CD14-positive monocyte (primary cell): ENCODE results near the gene TNIK. TPM values are rescaled to one million over a fixed set of nuclear protein-coding genes. Genes with fewer than 3 reads are reported as not detected.
A peak's percentile ranks its signal among the peaks of the same experiment; 100 is the strongest.

ENCODE experiments used
- DNase-seq, 3 donors: peaks; one replicate each; pipeline ENCODE4 v3.0.0-alpha.2; 2011 to 2022
- H2AFZ ChIP-seq: 2 replicates; pipeline ENCODE4 v1.6.0; 2012; ENCODE audit warnings: mild to moderate bottlenecking, low read depth, low read length, inconsistent platforms; ENCODE audit not compliant: insufficient read depth, poor library complexity, severe bottlenecking
- H3K27ac ChIP-seq, 2 donors: 1 replicate in 1 of 2; 2 replicates in 1 of 2; pipeline ENCODE4 v1.5.1; 2012 to 2013; ENCODE audit warnings: low read length in 2 of 2, control low read depth in 1 of 2, inconsistent platforms in 1 of 2, low read depth in 1 of 2, mild to moderate bottlenecking in 1 of 2
- H3K27me3 ChIP-seq, 2 donors: one replicate each; pipeline versions ENCODE4 v1.6.0 to v1.6.1; 2011 to 2013; ENCODE audit warnings: low read length in 2 of 2; ENCODE audit not compliant: control insufficient read depth in 2 of 2, insufficient read depth in 2 of 2
- H3K36me3 ChIP-seq, 2 donors: replicated peaks in 1 of 2; 1 replicate in 1 of 2; 2 replicates in 1 of 2; pipeline versions ENCODE4 v1.5.1 to v1.6.1; 2012 to 2013; ENCODE audit warnings: low read length in 2 of 2, control low read depth in 1 of 2, inconsistent platforms in 1 of 2, mild to moderate bottlenecking in 1 of 2; ENCODE audit not compliant: insufficient read depth in 2 of 2, control insufficient read depth in 1 of 2
- H3K4me1 ChIP-seq, 2 donors: 1 replicate in 1 of 2; 2 replicates in 1 of 2; pipeline versions ENCODE4 v1.5.1 to v1.6.1; 2012 to 2013; ENCODE audit warnings: low read length in 2 of 2, control low read depth in 1 of 2, inconsistent platforms in 1 of 2, mild to moderate bottlenecking in 1 of 2, moderate library complexity in 1 of 2; ENCODE audit not compliant: insufficient read depth in 2 of 2, control insufficient read depth in 1 of 2
- H3K4me2 ChIP-seq: replicated peaks from 2 replicates; pipeline ENCODE3; 2012; ENCODE audit warnings: low read length, moderate library complexity, mild to moderate bottlenecking; ENCODE audit not compliant: poor library complexity, severe bottlenecking; ENCODE audit errors: extremely low read depth
- H3K4me3 ChIP-seq, 3 experiments: fragments of 200-600 bp in 1 of 3; sonication (generic) in 1 of 3; replicated peaks in 1 of 3; 1 replicate in 2 of 3; 2 replicates in 1 of 3; pipeline ENCODE4 v1.5.1; 2011 to 2013; ENCODE audit warnings: low read length in 3 of 3, mild to moderate bottlenecking in 3 of 3, control low read depth in 2 of 3, low read depth in 2 of 3, inconsistent platforms in 1 of 3, moderate library complexity in 1 of 3
- H3K79me2 ChIP-seq: 2 replicates; pipeline ENCODE4 v1.6.0; 2012; ENCODE audit warnings: mild to moderate bottlenecking, control low read depth, inconsistent platforms, low read length, moderate library complexity; ENCODE audit not compliant: insufficient read depth
- H3K9ac ChIP-seq: 2 replicates; pipeline ENCODE4 v1.6.0; 2017; ENCODE audit warnings: low read length, mild to moderate bottlenecking; ENCODE audit not compliant: insufficient read depth, poor library complexity, severe bottlenecking
- H3K9me3 ChIP-seq, 2 donors: replicated peaks in 1 of 2; 1 replicate in 1 of 2; 2 replicates in 1 of 2; pipeline versions ENCODE4 v1.5.1 to v1.6.1; 2012 to 2013; ENCODE audit warnings: low read length in 2 of 2, control low read depth in 1 of 2; ENCODE audit not compliant: control insufficient read depth in 1 of 2, insufficient read depth in 1 of 2
- H4K20me1 ChIP-seq: 2 replicates; pipeline ENCODE4 v1.6.0; 2012; ENCODE audit warnings: mild to moderate bottlenecking, low read length, control low read depth, moderate library complexity; ENCODE audit not compliant: insufficient read depth
- H3K27ac Mint-ChIP-seq, 7 donors: one replicate each; pipeline ENCODE4 v1.8.0; 2020; ENCODE audit warnings: mild to moderate bottlenecking in 7 of 7, mixed read lengths in 7 of 7, moderate library complexity in 6 of 7, inconsistent platforms in 2 of 7
- H3K27me3 Mint-ChIP-seq, 3 donors: one replicate each; pipeline ENCODE4 v1.8.0; 2021 to 2022; ENCODE audit warnings: low read depth in 3 of 3, mild to moderate bottlenecking in 3 of 3, mixed read lengths in 3 of 3, moderate library complexity in 3 of 3, inconsistent platforms in 1 of 3
- H3K36me3 Mint-ChIP-seq, 2 donors: one replicate each; pipeline ENCODE4 v1.8.0; 2020; ENCODE audit warnings: mixed read lengths in 2 of 2, inconsistent platforms in 1 of 2, mild to moderate bottlenecking in 1 of 2
- H3K4me1 Mint-ChIP-seq: one replicate; pipeline ENCODE4 v1.8.0; 2020; ENCODE audit warnings: mild to moderate bottlenecking, mixed read lengths
- H3K4me3 Mint-ChIP-seq, 2 donors: one replicate each; pipeline ENCODE4 v1.8.0; 2020; ENCODE audit warnings: mild to moderate bottlenecking in 2 of 2, mixed read lengths in 2 of 2, moderate library complexity in 1 of 2
- H3K9me3 Mint-ChIP-seq, 7 donors: one replicate each; pipeline ENCODE4 v1.8.0; 2020 to 2022; ENCODE audit warnings: mixed read lengths in 7 of 7, mild to moderate bottlenecking in 6 of 7, moderate library complexity in 6 of 7, inconsistent platforms in 2 of 7
- CTCF ChIP-seq: fragments of 200-600 bp; IDR thresholded peaks from one replicate; pipeline ENCODE4 v1.8.0; 2022; ENCODE audit warnings: antibody characterized with exemption, mild to moderate bottlenecking
- whole genome bisulfite sequencing: methylation state at CpG from one replicate; pipeline ENCODE4 v1.1.5; 2013; ENCODE audit warnings: missing lambda C conversion rate; ENCODE audit not compliant: insufficient coverage; 5-methylcytosine and 5-hydroxymethylcytosine counted together
- intact Hi-C, 2 donors: fragments of 100-400 bp; cut with micrococcal nuclease; formaldehyde crosslinking; loops; one replicate each; pipeline versions ENCODE4 v1.15.0 to v1.15.1; 2023
- polyA plus RNA-seq, 3 donors: library from polyadenylated mRNA; depleted of rRNA in 1 of 3; unstranded in 2 of 3; stranded (reverse) in 1 of 3; fragments of 300-500 nt in 2 of 3; fragments of >200 nt in 1 of 3; fragmentation: Illumina TruSeq in 2 of 3; gene quantifications; 1 replicate in 2 of 3; 2 replicates in 1 of 3; pipeline ENCODE4 v1.2.3, GENCODE V29; 2012 to 2021

Gene TNIK
- polyA plus RNA-seq, 3 donors = 0.36 to 1.8 (median 0.75) TPM

DNA sequence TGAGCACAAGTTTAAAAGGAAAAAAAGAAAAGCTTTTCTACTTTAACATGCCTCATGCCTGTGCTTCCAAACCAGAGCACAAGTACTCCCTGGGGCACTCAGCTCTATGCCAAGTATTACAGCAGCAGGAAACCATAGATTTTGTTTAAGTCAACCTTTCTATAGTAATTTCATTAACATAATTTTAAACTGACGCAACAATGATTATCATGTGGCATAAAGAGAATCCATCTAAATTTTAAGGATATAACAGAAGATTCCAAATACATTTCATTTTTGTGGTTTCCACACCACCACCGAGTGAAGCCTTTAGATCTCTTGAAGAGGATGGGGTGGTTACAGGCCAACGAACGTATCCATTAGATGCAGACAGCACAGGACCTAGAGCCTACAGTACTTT lies 112.1 kb downstream of the TNIK start:
- Histone ChIP-seq H3K36me3 (no peaks in the 10 kb centered on the region), H3K27me3 (no peaks in the 10 kb centered on the region), H3K4me2 (peak overlapping the region; percentile 63), H3K79me2 (no peaks in the 10 kb centered on the region), H4K20me1 (no peaks in the 10 kb centered on the region), H3K9ac (no peak overlapping the region), H3K4me1 (peaks cover 35 to 45% of the 10 kb centered on the region in 2 donors), H3K4me3 (peak overlapping the region in 1 of 3 experiments; percentile 57), H3K27ac (peak overlapping the region; percentile 2 to 93), H2AFZ (no peak overlapping the region), H3K9me3 (no peaks in the 10 kb centered on the region)
- Mint-ChIP-seq H3K27me3 (peaks cover 0 to 2% (median 1%) of the 10 kb centered on the region in 3 donors), H3K27ac (peak overlapping the region; percentile 82 to 99 (median 96)), H3K36me3 (no peaks in the 10 kb centered on the region), H3K9me3 (no peaks in the 10 kb centered on the region), H3K4me3 (no peak overlapping the region), H3K4me1 (peaks cover 44% of the 10 kb centered on the region)
- TF ChIP-seq CTCF = no peak
- no peak for DNase-seq
- WGBS = no CpG with 5 or more reads among the region's 4 CpGs
- intact Hi-C loops = no loop called here

DNA sequence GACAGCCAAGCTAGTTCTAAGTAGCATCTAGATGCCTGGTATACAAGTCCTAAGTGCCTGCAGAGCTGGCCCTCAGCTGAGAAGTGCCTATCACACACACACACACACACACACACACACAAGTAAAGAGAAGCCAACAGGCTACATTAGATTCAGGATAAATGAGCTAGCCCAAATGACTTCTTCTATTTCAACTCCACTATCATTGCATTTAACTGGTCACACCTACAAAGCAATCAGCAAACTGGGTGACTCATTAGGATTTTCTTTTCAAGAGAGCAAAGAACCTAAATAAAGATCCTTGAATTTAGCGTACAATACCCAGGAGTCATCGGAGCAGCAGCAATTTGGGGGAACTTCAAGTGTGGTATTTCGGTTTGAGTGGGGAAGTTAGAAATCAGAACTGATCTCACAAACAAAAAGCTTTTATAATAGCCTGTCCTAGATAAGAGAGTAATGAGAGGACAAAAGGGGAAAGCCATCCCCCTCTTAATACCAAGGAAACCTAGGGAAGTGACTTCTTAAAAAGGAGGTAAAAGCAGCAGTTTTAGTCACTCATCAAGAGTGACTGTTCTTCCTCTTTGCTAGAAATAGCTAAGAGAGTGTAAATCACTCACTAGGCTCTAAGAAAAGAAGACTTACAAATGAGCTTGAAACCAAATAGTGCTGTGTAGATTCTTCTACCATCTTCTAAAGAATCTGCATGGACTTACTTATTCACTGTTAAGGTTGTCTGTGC lies 112.7 kb downstream of the TNIK start:
- intact Hi-C loops = no loop called here
- Histone ChIP-seq H3K9me3 (no peaks in the 10 kb centered on the region), H3K27ac (peak overlapping the region; percentile 62 to 93), H3K4me3 (peak overlapping the region in 2 of 3 experiments; percentile 30 to 57), H4K20me1 (no peaks in the 10 kb centered on the region), H3K4me2 (peak overlapping the region; percentile 63), H2AFZ (no peak overlapping the region), H3K9ac (peak overlapping the region; percentile 58), H3K4me1 (peaks cover 35 to 45% of the 10 kb centered on the region in 2 donors), H3K36me3 (no peaks in the 10 kb centered on the region), H3K79me2 (no peaks in the 10 kb centered on the region), H3K27me3 (no peaks in the 10 kb centered on the region)
- WGBS = no CpG with 5 or more reads among the region's 3 CpGs
- TF ChIP-seq CTCF = no peak
- peak; percentile 66 to 85 (median 76) for DNase-seq
- Mint-ChIP-seq H3K27ac (peak overlapping the region; percentile 93 to 99 (median 97)), H3K36me3 (no peaks in the 10 kb centered on the region), H3K4me3 (peak overlapping the region; percentile 51 to 64), H3K27me3 (peaks cover 0 to 2% (median 1%) of the 10 kb centered on the region in 3 donors), H3K9me3 (peaks cover 0 to 6% (median 3%) of the 10 kb centered on the region in 7 donors), H3K4me1 (peaks cover 45% of the 10 kb centered on the region)
